Epithelial cell of esophagus (primary cell): ENCODE results near the gene NECAB3.
"Not testable (repeated sequence)": the region's sequence is repeated elsewhere in the genome, so short reads cannot be mapped to it uniquely, and the experiment has no call there.

ENCODE experiments used
- DNase-seq: peaks from one replicate; pipeline ENCODE4 v3.0.0; 2010; ENCODE audit warnings: low read depth
- H3K4me3 ChIP-seq: 2 replicates; pipeline ENCODE4 v1.5.1; 2011; ENCODE audit warnings: mild to moderate bottlenecking, low read length, control low read depth
- TF ChIP-seq, protein P1 (sequence below): IDR thresholded peaks from 2 replicates; pipeline ENCODE4 v1.5.1; 2011; ENCODE audit warnings: low read depth, mild to moderate bottlenecking, low read length, control low read depth, inconsistent platforms; ENCODE audit not compliant: insufficient read depth; ENCODE audit errors: missing control alignments

Gene NECAB3

DNA sequence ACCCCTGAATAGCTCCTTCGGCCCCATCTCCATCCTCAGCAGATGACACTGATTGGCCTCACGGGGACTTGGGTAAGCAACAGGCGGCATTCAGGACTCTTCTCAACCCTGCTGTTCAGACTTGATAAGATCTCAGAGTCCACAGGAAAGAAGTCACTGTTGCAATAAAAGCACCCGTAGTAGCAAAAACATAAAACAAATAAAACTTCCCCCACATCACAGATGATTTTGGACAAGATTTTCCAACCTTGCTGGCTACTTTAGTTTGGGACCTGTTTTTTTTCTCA, 29.2 kb downstream of the NECAB3 start:
- DNase-seq, result no peak
- TF ChIP-seq, protein P1, sequence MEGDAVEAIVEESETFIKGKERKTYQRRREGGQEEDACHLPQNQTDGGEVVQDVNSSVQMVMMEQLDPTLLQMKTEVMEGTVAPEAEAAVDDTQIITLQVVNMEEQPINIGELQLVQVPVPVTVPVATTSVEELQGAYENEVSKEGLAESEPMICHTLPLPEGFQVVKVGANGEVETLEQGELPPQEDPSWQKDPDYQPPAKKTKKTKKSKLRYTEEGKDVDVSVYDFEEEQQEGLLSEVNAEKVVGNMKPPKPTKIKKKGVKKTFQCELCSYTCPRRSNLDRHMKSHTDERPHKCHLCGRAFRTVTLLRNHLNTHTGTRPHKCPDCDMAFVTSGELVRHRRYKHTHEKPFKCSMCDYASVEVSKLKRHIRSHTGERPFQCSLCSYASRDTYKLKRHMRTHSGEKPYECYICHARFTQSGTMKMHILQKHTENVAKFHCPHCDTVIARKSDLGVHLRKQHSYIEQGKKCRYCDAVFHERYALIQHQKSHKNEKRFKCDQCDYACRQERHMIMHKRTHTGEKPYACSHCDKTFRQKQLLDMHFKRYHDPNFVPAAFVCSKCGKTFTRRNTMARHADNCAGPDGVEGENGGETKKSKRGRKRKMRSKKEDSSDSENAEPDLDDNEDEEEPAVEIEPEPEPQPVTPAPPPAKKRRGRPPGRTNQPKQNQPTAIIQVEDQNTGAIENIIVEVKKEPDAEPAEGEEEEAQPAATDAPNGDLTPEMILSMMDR, result no peak
- no peak overlapping the region for H3K4me3 ChIP-seq

- DNase-seq, result no peak
- TF ChIP-seq, protein P1, result no peak
- no peak overlapping the region for H3K4me3 ChIP-seq
Measured at GRCh38 chr20:33644313-33645071, 29.7 kb downstream of the NECAB3 start.

- DNase-seq, result no peak
- TF ChIP-seq, protein P1, result no peak
- no peak overlapping the region for H3K4me3 ChIP-seq
Measured at GRCh38 chr20:33640287-33640686, 33.9 kb downstream of the NECAB3 start.

DNA sequence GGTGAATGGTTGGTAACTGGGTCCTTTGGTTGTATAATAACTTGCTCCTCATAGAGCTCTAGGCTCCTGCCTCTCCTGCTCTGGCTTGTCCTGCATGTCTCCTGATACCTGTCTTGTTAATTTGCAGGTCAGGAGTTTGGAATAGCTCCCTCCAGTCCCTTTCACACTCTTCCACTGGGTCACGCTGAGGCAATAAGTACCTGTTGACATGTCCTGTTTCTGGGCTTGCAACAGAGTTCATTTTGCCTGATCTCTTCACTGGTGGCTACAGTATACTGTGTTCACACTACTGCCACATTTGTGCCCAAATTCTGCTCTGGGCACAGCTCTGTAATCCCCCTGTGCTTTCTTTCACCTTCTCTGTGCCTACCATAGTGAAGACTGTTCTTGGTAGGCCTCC, 37.5 kb downstream of the NECAB3 start:
- TF ChIP-seq, protein P1, result no peak
- no peak for DNase-seq
- no peak overlapping the region for H3K4me3 ChIP-seq

- no peak for DNase-seq
- TF ChIP-seq, protein P1, result no peak
- no peak overlapping the region for H3K4me3 ChIP-seq
Measured at GRCh38 chr20:33635341-33635740, 38.9 kb downstream of the NECAB3 start.

DNA sequence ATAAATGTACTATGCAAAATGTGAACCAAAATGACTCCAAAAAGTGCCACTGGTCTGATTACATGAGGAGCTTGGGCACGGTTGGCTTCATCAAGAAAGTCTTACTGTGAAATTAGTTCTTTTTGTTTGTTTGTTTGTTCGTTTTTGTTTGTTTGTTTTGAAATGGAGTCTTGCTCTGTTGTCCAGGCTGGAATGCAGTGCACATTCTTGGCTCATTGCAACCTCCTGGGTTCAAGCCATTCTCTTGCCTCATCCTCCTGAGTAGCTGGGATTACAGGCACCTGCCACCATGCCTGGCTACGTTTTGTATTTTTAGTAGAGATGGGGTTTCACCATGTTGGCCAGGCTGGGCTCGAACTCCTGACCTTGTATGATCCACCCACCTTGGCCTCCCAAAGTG, 42.3 kb downstream of the NECAB3 start:
- H3K4me3 ChIP-seq, DNase-seq: not testable (repeated sequence)

DNA sequence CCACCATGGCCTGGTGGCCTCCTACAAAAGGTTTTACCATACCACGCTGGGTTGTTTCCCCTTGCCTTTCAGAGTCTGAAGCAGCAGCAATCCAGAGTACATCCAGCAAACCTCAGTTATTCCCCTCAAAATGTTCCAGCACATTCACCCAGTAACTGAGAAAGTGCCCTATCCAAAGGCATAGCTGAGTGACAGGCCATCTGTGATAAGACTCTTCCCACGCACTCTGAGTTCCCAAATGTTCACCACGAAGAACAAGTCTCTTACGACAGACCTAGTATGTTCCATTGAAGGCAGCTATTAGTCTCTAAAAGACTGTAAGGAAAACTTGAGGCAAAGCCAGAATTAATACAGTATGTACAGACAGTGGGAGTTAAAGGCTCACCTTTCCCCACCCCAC, 43.7 kb downstream of the NECAB3 start:
- DNase-seq, result no peak
- TF ChIP-seq, protein P1, result no peak

More for the DNA sequence above, 43.7 kb downstream of the NECAB3 start:
- H3K4me3 ChIP-seq, result no peak overlapping the region
